ENCODE results near the gene TRIM7. TPM values are rescaled to one million over a fixed set of nuclear protein-coding genes. Genes with fewer than 3 reads are reported as not detected.
"Not testable (repeated sequence)": the region's sequence is repeated elsewhere in the genome, so short reads cannot be mapped to it uniquely, and the experiment has no call there.

Gene TRIM7
- total RNA-seq, 3 donors from 2014 or later, result 0.18 to 2.1 (median 0.99) TPM

- Mint-ChIP-seq H3K36me3 (ENCODE audit: insufficient read depth) (peaks cover 2% of the 10 kb centered on the region), H3K4me1 (ENCODE audit: low read depth) (peaks cover 49% of the 10 kb centered on the region), H3K9me3 (no peaks in the 10 kb centered on the region), H3K27me3 (ENCODE audit: low read depth) (peaks cover 83% of the 10 kb centered on the region), H3K4me3 (peak overlapping the region; percentile 29)
- no peak for ATAC-seq
- no peak for DNase-seq
Measured at GRCh38 chr5:181170237-181170825, 34.7 kb downstream of the TRIM7 start.

- ATAC-seq (peak; percentile 34 to 54), DNase-seq (peak; percentile 50)
- Mint-ChIP-seq H3K4me1 (ENCODE audit: low read depth) (peaks cover 49% of the 10 kb centered on the region), H3K4me3 (peak overlapping the region; percentile 29), H3K27me3 (ENCODE audit: low read depth) (peaks cover 85% of the 10 kb centered on the region)
- H3K36me3 Mint-ChIP-seq (ENCODE audit: insufficient read depth); H3K9me3 Mint-ChIP-seq: not testable (repeated sequence)
Measured at GRCh38 chr5:181169459-181170236, 35.3 kb downstream of the TRIM7 start.

- Mint-ChIP-seq H3K4me1 (ENCODE audit: low read depth) (peaks cover 50% of the 10 kb centered on the region), H3K9me3 (peaks cover 3% of the 10 kb centered on the region), H3K4me3 (no peak overlapping the region), H3K27me3 (ENCODE audit: low read depth) (peaks cover 89% of the 10 kb centered on the region), H3K36me3 (ENCODE audit: insufficient read depth) (peaks cover 2% of the 10 kb centered on the region)
- no peak for ATAC-seq
- no peak for DNase-seq
Measured at GRCh38 chr5:181168595-181169118, 36.3 kb downstream of the TRIM7 start.

GRCh38 chr5:181167814-181168488, 37.0 kb downstream of the TRIM7 start:
- no peak for ATAC-seq
- peaks cover 89% of the 10 kb centered on the region for H3K27me3 Mint-ChIP-seq (ENCODE audit: low read depth)
- DNase-seq, result no peak
- peaks cover 2% of the 10 kb centered on the region for H3K36me3 Mint-ChIP-seq (ENCODE audit: insufficient read depth)
- peaks cover 48% of the 10 kb centered on the region for H3K4me1 Mint-ChIP-seq (ENCODE audit: low read depth)
- peaks cover 3% of the 10 kb centered on the region for H3K9me3 Mint-ChIP-seq
- H3K4me3 Mint-ChIP-seq, result no peak overlapping the region

- Mint-ChIP-seq H3K9me3 (peaks cover 3% of the 10 kb centered on the region), H3K27me3 (ENCODE audit: low read depth) (peaks cover 82% of the 10 kb centered on the region), H3K4me1 (ENCODE audit: low read depth) (peaks cover 40% of the 10 kb centered on the region), H3K4me3 (no peak overlapping the region), H3K36me3 (ENCODE audit: insufficient read depth) (peaks cover 2% of the 10 kb centered on the region)
- DNase-seq (no peak), ATAC-seq (peak; percentile 34 to 43)
Measured at GRCh38 chr5:181166812-181167733, 37.9 kb downstream of the TRIM7 start.

- Mint-ChIP-seq H3K27me3 (ENCODE audit: low read depth) (peaks cover 59% of the 10 kb centered on the region), H3K9me3 (peaks cover 3% of the 10 kb centered on the region), H3K4me1 (ENCODE audit: low read depth) (peaks cover 40% of the 10 kb centered on the region), H3K4me3 (no peak overlapping the region), H3K36me3 (ENCODE audit: insufficient read depth) (peaks cover 2% of the 10 kb centered on the region)
- DNase-seq, result no peak
- ATAC-seq, result no peak
Measured at GRCh38 chr5:181164076-181164952, 40.7 kb downstream of the TRIM7 start.

GRCh38 chr5:181163487-181164075, 41.4 kb downstream of the TRIM7 start:
- Mint-ChIP-seq H3K9me3 (peaks cover 3% of the 10 kb centered on the region), H3K4me3 (peak overlapping the region; percentile 0), H3K27me3 (ENCODE audit: low read depth) (peaks cover 52% of the 10 kb centered on the region), H3K36me3 (ENCODE audit: insufficient read depth) (peaks cover 2% of the 10 kb centered on the region), H3K4me1 (ENCODE audit: low read depth) (peaks cover 35% of the 10 kb centered on the region)
- ATAC-seq, result no peak
- DNase-seq, result no peak

- Mint-ChIP-seq H3K4me3 (peak overlapping the region; percentile 69), H3K36me3 (ENCODE audit: insufficient read depth) (peaks cover 2% of the 10 kb centered on the region), H3K27me3 (ENCODE audit: low read depth) (peaks cover 36% of the 10 kb centered on the region), H3K9me3 (peaks cover 3% of the 10 kb centered on the region), H3K4me1 (ENCODE audit: low read depth) (peaks cover 26% of the 10 kb centered on the region)
- DNase-seq (no peak), ATAC-seq (no peak)
Measured at GRCh38 chr5:181161534-181162175, 43.3 kb downstream of the TRIM7 start.

GRCh38 chr5:181160755-181161533, 44.1 kb downstream of the TRIM7 start:
- H3K9me3 Mint-ChIP-seq; H3K36me3 Mint-ChIP-seq (ENCODE audit: insufficient read depth): not testable (repeated sequence)
- ATAC-seq, result peak; percentile 16 to 19
- peak overlapping the region; percentile 69 for H3K4me3 Mint-ChIP-seq
- DNase-seq, result peak; percentile 39
- peaks cover 22% of the 10 kb centered on the region for H3K4me1 Mint-ChIP-seq (ENCODE audit: low read depth)
- peaks cover 29% of the 10 kb centered on the region for H3K27me3 Mint-ChIP-seq (ENCODE audit: low read depth)

- peak; percentile 75 for DNase-seq
- Mint-ChIP-seq H3K27me3 (ENCODE audit: low read depth) (peaks cover 22% of the 10 kb centered on the region), H3K4me3 (peak overlapping the region; percentile 71), H3K4me1 (ENCODE audit: low read depth) (peaks cover 21% of the 10 kb centered on the region), H3K36me3 (ENCODE audit: insufficient read depth) (no peaks in the 10 kb centered on the region), H3K9me3 (peaks cover 3% of the 10 kb centered on the region)
- peak; percentile 93 for ATAC-seq
Measured at GRCh38 chr5:181160152-181160754, 44.7 kb downstream of the TRIM7 start.

GRCh38 chr5:181159286-181160151, 45.5 kb downstream of the TRIM7 start:
- Mint-ChIP-seq H3K27me3 (ENCODE audit: low read depth) (peaks cover 18% of the 10 kb centered on the region), H3K4me3 (peak overlapping the region; percentile 75), H3K36me3 (ENCODE audit: insufficient read depth) (no peaks in the 10 kb centered on the region), H3K4me1 (ENCODE audit: low read depth) (peaks cover 21% of the 10 kb centered on the region), H3K9me3 (peaks cover 3% of the 10 kb centered on the region)
- DNase-seq (peak; percentile 94), ATAC-seq (peak; percentile 72 to 75)
